HG03558 (cell line): ENCODE measurements around the gene DPRX.

ENCODE experiments used
- ATAC-seq: cut with Tn5 transposase; IDR thresholded peaks from one replicate; pipeline ENCODE4 v1.9.1; 2021; ENCODE audit warnings: moderate number of reproducible peaks; ENCODE audit not compliant: unreplicated experiment; ENCODE audit errors: extremely low read depth

The DPRX gene, protein sequence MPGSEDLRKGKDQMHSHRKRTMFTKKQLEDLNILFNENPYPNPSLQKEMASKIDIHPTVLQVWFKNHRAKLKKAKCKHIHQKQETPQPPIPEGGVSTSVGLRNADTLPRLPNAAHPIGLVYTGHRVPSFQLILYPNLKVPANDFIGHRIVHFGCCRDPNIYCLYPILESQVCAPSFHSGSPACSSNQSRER

DNA sequence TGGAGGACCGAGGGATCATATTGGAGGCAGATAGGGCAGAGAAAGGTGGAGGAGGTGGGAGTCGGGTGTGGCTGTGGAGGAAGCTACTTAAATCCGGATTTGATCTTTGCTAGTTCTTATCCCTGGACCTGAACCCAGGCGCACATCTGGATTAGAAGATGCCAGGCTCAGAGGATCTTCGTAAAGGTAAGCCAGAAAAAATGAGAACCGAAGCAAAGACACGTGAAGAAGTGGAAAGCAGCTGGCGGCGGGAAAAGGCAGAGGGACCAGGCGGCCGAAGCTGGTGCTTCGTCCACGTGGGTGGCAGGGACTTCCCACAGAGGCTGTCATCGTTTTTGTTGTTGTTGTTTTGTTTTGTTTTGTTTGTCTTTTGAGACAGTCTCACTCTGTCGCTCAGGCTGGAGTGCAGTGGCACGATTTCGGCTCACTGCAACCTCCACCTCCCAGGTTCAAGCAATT, at the start of gene DPRX:
Gene DPRX (plus strand): TSS at position 51 of the 459 bp plus-strand sequence. CDS start 108 bp downstream, at position 159.
- no peak for ATAC-seq

DNA sequence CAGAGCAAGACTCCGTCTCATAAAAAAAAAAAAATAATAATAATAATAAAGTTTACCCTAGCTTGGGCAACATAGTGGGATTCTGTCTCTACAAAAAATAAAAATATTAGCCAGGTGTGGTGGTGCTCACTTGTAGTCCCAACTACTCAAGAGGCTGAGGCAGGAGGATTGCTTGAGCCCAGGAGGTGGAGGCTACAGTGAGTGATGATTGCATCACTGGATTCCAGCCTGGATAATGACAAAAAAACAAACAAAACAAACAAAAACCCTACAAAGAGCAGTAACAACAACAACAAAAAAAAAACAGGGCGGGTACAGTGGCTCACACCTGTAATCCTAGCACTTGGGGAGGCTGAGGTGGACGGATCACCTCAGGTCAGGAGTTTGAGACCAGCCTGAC, 48.6 kb upstream of the DPRX start:
- ATAC-seq, result no peak

DNA sequence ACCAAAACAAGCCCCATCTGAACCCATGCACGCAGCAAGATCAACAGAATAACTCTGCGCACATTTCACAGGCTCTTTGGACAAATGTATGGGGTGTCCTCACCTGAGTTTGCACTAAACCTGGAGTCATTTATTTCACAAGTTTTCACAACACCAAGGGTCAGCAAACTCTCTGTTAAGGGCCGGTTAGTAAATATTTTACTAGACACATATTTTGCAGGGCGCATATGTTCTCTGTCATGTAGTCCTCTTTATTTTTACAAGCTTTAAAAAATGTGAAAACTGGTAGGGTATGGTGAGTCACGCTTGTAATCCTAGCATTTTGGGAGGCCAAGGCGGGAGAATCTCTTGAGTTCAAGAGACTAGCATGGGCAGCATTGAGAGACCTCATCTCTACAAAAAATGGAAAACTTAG, 45.5 kb upstream of the DPRX start:
- ATAC-seq, result no peak

DNA sequence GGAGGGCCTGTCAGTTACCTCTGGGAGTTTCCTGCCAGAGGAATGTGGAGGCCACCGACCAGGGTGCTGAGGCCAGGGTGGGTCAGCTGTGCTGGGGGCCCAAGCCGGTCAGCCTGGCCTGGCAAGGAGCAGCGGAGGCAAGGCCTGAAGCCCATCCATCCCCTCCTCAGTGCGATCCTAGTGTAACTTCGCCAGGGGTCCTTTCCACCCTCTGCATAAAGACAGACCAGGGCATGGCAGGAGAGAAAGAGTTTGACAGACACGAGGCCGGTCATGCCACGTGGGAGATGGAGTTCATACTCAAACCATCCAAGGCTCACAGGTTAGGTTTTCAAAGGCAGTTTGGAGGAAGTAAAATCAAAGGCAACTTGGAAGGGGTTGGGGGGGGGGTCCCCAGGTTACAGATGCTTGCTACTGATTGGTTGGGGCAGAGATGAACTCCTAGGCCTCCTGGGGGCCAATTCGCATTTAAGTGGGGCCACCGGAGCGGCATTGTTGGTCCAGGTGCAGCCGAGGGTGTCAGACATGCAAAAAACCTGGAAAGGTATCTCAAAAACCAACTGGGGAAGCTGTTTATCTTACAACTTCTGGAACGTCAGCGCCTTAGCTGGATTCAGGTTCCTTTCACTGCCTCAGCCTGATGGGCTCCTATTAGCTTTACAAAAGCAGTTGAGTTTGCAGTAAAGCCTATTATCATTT, 36.8 kb upstream of the DPRX start:
- no peak for ATAC-seq

DNA sequence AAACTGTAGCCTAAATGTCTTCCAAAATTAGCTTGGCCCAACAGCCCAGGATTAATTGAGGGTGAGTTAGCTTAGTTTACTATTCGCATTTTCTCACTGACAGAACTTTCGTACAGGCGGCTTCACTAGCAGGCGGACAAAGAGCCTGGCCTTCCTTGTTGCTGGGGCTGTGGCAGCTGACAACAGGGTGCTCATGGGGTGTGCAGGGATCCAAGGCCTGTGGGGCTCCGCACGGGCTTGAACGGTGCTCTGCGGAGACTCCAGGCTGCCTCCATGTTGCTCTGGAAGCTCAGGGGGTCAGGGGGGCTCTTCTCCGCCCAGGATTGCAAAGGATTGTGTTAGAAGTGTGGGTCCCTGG, 36.3 kb upstream of the DPRX start:
- ATAC-seq, result no peak

DNA sequence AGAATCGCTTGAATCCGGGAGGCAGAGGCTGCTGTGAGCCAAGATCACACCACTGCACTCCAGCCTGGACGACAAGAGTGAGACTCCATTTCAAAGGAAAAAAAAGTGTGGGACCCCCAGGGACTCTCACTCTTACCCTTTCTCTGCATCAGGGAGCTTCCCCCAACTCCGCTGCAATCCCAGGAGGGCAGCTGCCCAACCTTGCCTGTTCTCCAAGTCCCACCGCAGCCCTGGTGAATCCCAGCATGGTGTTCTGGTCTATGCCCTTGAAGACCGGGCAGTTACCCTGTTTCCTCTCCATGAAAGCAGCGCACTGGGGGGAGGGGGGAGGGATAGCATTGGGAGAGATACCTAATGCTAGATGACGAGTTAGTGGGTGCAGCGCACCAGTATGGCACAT, 35.7 kb upstream of the DPRX start:
- no peak for ATAC-seq

DNA sequence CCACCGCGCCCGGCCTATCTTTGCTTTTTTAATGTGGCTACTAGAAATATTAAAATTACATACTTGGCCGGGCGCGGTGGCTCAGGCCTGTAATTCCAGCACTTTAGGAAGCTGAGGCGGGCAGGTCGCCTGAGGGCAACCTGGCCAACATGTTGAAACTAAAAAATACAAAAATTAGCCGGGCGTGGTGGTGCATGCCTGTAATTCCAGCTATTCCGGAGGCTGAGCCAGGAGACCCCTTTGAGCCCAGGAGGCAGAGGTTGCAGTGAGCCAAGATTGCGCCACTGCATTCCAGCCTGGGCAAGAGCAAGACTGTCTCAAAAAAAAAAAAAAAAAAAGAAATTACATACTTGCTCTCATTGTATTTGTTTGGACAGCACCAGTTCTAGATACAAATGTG, 34.8 kb upstream of the DPRX start:
- no peak for ATAC-seq

DNA sequence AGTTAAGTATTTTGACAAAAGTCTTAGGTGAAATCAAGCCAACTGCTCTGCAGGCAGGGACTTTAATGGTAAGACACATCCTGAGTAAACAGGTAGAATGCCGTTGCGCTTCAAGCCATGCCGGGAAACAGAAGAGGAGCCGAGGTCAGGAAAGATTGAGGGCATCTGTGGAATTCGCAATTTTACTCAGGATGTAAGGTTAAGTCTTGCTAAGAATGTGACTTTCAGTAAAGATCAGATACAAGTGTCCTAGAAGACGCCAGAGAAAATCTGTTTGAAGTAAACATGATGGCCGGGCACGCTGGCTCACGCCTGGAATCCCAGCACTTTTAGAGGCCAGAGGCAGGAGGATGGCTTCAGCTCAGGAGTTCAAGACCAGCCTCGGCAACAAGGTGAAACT, 33.4 kb upstream of the DPRX start:
- no peak for ATAC-seq

DNA sequence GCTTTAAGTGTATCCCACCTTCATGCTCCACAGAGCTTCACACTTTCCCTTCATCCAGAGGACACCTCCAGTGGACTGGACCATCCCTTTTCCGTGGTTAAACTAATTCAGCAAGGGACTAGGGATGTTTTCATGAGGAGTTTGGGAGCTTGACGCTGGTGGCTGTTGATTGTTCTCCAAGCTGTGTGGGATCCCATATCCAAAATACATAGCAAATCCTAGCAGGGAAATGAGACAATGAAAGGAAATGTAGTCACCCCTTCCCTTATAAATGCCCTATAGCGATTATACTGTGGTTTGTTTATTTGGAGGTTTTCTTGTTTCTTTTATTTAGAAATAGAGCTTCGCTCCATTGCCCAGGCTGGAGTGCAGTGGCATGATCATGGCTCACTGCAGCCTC, 31.6 kb upstream of the DPRX start:
- ATAC-seq, result no peak

DNA sequence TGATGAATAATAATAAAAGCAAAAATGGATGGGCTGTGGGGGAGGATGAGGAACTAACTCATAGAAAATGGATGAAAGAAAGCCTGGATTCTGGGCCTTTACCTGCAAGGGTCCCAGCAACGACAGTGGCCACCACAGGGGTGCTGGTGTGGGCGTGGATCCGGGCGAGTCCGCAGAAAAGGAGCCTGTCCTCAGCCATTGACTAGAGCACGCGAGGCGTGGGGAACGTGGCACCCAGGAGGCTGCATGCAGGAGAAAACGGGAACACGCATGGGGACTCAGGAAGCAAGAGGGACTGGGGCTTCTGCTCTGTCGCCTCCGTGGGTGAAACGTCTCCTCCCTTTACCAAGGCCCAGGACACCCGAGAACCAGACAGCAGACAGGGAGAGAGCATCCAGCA, 25.8 kb upstream of the DPRX start:
- ATAC-seq, result no peak

DNA sequence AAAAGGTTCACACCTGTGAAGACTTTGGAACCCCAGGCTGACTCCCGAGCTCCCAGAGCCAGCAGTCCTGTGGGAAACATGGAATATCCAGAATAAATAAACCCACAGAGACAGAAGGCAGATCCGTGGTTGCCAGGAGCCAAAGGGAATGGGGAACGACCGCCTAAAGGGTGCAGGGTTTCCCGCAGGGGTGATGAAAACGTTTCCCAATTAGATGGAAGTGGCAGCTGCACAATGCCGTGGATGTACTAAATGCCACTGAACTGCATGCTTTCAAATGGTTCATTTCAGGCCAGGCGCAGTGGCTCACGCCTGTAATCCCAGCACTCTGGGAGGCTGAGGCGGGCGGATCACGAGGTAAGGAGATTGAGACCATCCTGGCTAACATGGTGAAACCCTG, 23.4 kb upstream of the DPRX start:
- ATAC-seq, result no peak

DNA sequence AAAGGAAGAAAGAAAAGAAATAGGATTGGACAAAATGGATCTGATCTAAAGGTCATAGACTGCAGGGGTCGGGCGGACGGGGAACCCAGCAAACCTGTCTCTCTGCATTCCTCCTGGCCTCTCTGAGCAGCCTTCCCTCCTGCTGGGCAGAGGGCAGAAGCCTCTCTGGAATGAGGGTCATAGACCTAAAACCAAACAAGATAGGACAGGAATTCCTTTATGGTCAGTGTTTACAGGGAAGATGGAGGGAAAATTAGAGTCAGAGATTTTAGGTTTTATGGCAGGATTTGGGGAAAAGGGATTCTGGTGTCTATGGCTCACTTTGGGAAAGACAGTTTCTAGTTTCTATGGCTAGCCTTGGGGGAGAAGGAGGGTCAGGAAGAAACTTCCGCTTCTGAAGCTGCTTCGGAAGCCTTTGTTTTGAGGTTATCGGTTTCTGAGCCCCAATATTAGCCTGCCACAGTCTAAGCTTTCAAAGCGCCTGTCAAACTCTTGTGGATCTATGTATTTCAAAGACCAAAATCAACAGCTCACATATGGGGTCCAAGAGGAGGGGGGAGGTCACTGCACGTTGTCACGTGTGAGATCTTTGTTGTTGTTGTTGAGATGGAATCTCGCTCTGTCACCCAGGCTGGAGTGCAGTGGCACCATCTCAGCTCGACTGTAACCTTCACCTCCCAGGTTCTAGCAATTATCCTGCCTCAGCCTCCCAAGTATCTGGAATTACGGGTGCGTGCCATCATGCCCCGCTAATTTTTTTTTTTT, 18.9 kb upstream of the DPRX start:
- no peak for ATAC-seq

DNA sequence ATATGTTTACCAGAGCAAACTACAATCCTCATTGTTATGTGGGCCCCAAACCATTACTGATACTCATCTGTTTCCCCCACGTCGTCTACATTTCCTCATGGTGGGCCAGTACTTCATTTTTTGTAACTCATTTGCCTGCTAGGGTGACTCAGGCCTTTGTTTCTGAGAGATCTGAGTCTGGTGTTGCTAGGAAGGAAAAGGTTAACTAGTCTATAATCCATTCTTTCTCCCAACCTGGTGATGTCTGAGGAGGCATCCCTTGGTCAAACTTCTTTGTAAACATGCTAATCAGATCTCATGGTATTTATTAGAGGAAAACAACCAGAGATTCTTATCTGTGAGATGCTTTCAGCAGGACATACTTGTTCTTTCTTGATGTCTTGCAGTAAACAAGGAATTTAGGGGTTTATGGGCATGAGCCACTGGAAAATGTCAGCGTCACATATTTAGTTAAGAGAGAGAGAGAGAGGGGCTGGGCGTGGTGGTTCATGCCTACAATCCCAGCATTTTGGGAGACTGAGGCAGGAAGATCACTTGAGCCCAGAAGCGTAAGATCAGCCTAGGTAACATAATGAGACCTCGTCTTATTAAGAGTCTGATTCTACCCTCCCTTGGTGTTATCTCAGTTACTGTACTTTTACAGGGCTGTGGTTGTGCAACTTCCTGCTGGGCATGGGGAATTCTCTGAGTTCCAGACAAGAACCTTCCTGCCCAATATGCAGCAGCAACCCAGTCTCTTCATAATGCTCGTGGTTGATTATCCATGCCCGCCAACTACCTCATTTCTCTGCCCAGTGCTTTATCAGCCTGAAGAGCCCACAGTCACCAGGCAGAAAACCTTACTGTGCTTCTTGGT, 9.7 kb upstream of the DPRX start:
- ATAC-seq, result no peak

DNA sequence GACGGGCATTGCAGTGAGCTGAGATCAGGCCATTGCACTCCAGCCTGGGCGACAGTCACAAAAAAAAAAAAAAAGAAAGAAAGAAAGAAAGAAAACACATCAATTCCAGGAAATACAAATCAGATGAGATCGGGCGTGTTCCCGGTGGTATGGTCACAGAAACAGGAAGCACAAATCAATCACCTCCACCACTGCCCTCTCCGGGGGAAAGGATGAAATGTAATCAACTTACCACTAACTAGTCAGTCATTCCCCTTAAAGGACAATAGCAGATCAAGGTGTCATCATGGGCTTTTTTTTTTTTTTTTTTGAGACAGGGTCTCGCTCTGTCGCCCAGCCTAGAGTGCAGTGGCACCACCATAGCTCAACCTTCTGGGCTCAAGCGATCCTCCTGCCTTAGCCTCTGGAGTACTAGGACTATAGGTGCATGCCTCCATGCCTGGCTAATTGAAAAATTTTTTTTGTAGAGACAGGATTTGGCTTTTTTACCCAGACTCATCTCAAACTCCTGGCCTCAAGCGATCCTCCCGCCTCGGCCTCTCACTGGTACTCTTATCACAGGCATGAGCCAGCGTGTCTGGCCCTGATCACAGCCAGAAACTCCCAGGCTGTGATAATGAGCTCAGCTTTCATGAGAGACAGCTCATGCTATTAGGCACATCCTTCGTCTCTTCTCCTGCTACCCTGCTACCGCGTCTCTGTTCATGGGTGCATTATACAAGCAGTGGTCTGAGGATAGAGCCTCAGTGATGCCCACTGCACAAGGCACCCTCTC, 6.8 kb upstream of the DPRX start:
- no peak for ATAC-seq

DNA sequence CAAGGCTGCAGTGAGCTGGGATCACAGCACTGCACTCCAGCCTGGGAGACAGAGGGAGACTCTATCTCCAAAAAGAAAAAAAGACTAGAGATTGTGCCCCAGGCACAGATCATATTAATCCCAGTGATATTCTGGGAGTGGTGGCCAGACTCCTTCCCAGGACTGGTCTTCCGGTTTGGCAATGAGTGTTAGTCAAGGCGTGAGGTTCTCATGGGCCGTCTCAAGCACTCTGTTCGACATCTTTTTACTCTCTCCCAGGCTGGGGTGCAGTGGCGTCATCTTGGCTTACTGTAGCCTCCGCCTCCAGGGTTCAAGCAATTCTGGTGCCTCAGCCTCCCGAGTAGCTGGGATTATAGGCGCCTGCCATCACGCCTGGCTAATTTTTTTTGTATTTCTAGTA, 5.3 kb upstream of the DPRX start:
- no peak for ATAC-seq

DNA sequence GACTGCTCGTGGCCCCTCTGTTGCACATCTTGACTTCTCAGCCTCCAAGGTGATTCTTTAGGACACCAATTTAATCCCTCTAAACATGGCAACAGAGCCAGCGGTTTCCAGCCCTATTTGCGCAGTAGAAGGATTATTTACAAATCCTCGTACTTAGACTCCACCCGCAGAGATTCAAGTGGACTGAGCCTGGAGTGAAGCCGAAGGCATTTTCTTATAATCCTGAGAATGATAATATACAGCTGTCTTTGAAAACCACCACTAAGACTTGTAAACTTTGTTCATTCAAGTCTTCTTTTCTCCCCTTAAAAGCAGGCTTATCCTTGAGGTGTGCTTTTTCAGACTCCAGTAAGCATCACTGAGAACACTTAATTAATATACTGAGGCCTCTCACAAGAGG, 4.8 kb upstream of the DPRX start:
- no peak for ATAC-seq

DNA sequence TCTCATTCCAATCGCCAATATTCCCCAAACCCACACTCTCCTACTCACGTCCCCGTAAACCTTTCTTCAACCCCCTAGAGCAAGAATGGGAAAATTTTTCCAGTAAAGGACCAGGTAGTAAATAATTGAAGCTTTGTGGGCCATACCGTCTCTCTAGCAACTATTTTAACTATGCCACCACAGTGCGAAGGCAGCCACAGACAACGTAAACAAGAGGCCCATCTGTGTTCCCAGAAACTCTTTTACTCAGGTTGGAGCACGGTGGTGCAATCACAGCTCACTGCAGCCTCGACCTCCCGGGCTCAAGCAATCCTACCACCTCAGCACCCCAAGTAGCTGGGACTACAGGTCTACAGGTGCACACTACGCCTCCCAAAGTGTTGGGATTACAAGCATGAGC, 3.0 kb downstream of the DPRX start:
- ATAC-seq, result no peak

DNA sequence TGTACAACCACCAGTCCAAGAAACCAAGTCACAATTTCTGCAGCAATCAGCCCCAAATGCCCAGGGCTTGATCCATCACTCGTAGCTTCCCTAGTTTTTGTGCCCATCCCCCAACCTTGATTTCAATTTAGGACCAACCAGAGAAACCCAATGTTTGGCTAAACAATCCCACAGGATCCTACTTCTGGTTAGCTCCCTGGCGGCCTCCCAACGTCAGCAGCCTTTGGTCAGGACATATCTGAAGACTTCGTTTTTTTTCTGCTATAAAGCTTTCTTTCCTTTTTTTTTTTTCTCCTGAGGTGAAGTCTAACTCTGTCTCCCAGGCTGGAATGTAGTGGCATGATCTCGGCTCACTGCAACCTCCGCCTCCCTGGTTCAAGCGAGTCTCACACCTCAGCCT, 7.7 kb downstream of the DPRX start:
- ATAC-seq, result no peak

DNA sequence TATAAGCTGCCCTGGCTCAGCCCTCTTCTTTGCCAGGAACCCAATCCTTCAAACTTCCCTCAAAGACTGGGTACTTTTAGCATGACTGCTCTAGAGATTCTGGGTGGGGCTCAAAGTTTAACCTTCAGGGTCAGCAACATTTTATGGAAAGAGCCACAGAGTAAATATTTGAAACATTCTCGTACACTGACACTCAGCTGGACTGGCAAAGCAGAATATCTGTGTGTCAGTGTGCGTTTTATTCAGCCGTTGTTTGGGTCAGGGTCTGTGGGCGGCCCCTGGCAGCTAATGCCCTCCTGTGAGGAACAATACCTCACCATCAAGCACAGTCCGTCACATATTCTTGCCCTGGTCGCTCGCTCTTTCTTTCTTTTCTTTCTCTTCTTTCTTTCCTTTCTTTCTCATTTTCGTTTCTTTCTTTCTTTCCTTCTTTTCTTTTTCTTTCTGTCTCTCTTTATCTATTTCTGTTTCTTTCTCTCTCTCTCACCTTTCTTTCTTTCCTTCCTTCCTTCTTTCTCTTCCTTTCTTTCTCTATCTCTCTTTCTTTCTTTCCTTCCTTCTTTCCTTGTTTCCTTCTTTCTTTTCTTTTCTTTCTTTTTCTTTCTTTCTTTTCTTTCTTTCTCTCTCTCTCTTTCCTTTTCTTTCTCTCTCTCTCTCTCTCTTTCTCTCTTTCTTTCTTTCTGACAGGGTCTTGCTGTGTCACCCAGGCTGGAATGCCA, 10.7 kb downstream of the DPRX start:
- no peak for ATAC-seq
